HG03066 (cell line): ENCODE results near the gene MAPK7.
"Not testable (repeated sequence)": the region's sequence is repeated elsewhere in the genome, so short reads cannot be mapped to it uniquely, and the experiment has no call there.

Experiments used
- ATAC-seq: cut with Tn5 transposase; IDR thresholded peaks from one replicate; pipeline ENCODE4 v1.9.1; 2021; ENCODE audit warnings: low read depth; ENCODE audit not compliant: unreplicated experiment

MAPK7 gene

GRCh38 chr17:19342611-19343255 lies 35.6 kb upstream of the MAPK7 start:
- ATAC-seq = no peak

- no peak for ATAC-seq
Observed at GRCh38 chr17:19343256-19343630, 35.1 kb upstream of the MAPK7 start.

GRCh38 chr17:19343671-19344151 lies 34.6 kb upstream of the MAPK7 start:
- ATAC-seq = no peak

GRCh38 chr17:19344311-19345066 lies 33.8 kb upstream of the MAPK7 start:
- no peak for ATAC-seq

GRCh38 chr17:19345067-19345460 lies 33.2 kb upstream of the MAPK7 start:
- no peak for ATAC-seq

- no peak for ATAC-seq
Observed at GRCh38 chr17:19345486-19346350, 32.6 kb upstream of the MAPK7 start.

- ATAC-seq = no peak
Observed at GRCh38 chr17:19346351-19347255, 31.7 kb upstream of the MAPK7 start.

- no peak for ATAC-seq
Observed at GRCh38 chr17:19347323-19348080, 30.8 kb upstream of the MAPK7 start.

GRCh38 chr17:19348081-19348650 lies 30.1 kb upstream of the MAPK7 start:
- ATAC-seq = no peak

GRCh38 chr17:19348806-19349205 lies 29.5 kb upstream of the MAPK7 start:
- no peak for ATAC-seq

GRCh38 chr17:19353401-19353800 lies 24.9 kb upstream of the MAPK7 start:
- not testable (repeated sequence) for ATAC-seq

GRCh38 chr17:19354748-19355147 lies 23.6 kb upstream of the MAPK7 start:
- ATAC-seq = no peak

GRCh38 chr17:19357351-19357750 lies 20.9 kb upstream of the MAPK7 start:
- no peak for ATAC-seq

- no peak for ATAC-seq
Observed at GRCh38 chr17:19357761-19358160, 20.5 kb upstream of the MAPK7 start.

- ATAC-seq = no peak
Observed at GRCh38 chr17:19359151-19359550, 19.1 kb upstream of the MAPK7 start.

GRCh38 chr17:19359856-19360255 lies 18.4 kb upstream of the MAPK7 start:
- no peak for ATAC-seq

- no peak for ATAC-seq
Observed at GRCh38 chr17:19360772-19361171, 17.5 kb upstream of the MAPK7 start.

GRCh38 chr17:19361326-19361725 lies 17.0 kb upstream of the MAPK7 start:
- ATAC-seq = no peak

- no peak for ATAC-seq
Observed at GRCh38 chr17:19361944-19362276, 16.4 kb upstream of the MAPK7 start.
